ENCODE measurements around the gene OR52H1.

OR52H1 gene

DNA sequence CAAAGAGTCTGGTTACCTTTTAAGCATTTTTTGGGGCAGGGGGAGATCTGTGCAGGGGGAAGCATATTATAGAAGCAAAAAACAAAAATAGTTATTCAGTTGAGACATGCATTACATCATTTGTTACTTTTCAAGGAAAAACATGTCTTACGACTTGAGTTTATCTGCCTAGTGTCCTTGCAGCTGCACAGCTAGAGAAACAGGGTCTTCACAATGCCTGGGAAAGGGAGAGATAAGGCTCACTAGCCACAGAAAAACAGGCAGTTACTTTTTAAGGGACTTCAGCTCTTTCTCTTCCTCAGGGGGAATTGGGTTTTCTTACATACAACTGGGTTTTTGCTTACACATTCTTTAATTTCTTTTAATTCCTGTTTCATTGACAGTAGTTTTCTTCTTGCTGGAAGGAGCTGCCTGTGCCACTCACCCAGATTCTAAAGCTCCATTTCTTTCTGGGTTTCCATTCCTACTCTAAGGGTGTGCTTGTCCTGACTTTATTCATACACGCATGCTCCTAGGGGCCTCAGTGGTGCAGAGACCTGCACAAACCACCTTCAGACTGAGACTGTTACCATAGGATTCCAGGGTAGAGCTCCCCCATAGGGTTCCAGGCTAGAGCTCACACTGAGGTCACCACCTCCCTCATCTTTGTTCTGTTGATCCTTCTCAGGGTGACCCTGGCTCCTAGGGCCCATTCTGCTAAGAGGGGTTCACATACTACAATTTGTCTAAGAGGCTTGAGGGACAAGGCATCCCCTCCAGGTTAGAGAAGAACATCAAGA lies 17.1 kb downstream of the OR52H1 start:
- no peak for FAIRE-seq

DNA sequence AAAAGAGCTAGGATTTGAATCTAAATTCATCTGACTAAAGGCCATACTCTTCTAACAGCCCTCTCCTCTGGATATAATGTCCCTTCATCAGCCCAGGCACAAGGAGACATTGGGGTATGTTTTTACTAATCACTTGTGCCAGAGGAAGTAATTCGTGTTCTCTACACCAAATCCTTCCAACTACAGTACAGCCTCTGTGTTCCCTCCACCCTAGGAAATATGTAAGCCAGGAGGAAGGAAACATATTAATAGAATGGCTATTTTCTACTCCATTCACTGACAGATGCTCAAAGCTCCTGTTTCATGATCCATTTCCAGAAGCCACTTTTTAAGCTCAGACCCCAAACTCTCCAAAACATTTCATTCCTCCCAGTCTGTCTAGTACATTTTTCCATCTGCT lies 19.8 kb downstream of the OR52H1 start:
- no peak for FAIRE-seq

DNA sequence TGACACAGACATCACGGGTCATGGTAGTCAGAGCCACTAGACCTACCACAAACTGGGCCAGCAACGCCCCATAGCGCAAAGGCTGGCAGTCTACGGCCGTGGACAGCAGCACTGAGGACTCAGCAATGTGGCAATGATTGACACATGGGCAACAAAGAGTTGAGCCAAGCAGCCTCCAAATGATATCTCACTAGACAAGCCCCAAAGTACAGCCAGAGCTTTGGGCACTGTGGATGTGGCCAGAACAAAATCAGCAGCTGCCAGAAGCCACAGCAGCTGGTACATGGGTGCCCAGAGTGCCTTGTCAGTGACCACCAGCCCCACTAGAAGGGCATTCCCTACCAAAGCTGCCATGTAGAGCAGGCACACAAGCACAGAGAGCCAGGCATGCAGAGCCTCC lies 20.6 kb downstream of the OR52H1 start:
- no peak for FAIRE-seq

DNA sequence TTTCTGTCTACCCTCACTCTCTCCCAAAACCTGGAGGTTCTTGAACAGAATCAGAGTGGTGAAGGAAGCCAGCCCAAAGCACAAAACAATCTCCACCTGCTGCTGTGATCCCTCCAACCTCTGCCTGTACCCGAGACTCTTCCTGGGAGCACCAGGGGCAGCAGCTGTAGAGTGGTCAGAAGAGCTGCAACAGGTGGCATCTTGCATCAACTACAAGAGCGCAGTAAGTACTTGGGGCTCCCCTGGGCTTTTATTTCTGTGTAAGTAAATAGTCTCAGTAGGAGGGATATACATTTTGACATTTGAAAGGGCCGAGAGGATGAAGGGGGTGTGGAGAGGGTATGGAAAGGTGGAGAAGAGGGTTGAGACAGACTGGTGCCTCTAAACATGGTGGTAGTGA lies 23.6 kb downstream of the OR52H1 start:
- no peak for FAIRE-seq

DNA sequence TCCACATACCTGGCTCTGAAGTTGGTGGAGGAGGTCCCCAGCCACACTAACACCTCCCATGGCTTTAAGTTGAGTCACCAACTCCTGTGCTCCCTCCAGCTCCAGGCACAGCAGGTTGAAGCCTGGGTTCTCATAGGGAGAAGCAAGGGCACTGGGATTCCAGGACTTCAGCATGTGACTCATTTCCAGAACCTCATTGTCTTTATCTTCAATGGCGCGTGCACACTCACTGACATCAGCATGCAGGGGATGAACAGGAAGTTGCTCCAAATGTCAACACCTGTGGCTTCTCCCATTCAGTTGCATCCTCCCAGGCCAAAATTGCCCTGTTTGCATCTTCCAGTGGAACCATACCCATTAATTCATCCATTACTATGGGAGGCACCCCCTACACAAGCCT lies 26.0 kb downstream of the OR52H1 start:
- no peak for FAIRE-seq

DNA sequence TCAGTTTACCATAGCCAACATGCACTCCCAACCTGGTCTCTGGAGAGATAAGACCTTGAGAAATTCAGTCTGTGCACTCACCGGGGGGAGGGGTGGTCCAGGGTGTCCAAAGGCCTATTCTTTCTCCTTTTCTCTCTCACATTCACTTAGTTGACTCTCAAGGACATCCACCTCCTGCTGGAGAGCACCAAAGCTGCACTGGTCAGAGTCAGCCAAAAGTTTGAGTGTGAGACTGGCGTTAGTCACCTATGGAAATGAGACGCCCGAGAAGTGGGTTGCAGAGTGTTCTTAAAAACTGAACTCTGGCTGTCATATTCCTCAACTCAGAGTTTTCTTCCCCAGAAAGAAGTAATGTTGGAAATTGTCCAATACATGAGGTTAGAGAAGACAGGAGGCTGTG lies 26.8 kb downstream of the OR52H1 start:
- FAIRE-seq: no peak

DNA sequence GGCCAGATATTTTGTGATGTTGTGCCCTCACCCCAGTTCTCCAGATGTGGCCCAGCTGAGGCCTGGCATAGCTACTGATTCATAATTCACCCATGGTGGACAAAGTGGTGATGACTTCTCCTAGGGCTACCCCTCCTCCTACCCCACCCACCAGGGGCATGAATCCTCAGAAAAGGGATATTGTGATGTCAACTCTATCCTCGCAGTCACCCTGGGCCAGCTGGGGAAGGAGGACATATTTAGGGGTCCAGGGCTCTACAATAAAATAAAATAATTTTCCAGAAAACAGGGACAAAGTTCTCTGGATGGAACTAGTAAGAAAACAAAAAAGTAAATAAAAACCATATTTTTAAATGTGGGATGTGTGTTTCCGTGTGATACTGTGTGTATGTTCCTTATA lies 31.7 kb downstream of the OR52H1 start, which contains the start of gene UBQLNL:
Gene UBQLNL, minus strand, starts transcription at position 101 of the 400 bp plus-strand sequence. CDS start 258 bp downstream, outside the sequence.
- no peak for FAIRE-seq

DNA sequence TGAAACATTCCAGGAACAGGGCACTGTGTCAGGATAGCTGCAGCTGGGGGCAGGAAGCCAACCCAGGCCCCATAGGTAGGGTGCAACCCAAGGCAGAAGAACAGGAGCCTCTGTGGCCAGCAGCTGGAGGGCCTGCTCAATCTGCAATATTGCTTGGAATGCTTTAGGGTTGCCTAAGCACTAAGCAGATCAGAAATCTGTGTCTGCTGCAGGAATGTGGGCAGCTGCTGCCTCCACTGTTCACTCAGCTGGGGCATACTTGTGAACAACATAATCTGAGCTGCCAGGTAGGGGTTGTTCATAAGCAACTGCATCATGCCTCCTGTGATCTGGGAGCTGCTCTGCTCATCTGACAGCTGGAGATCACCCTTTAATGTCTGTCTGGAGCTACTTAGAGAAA lies 33.5 kb downstream of the OR52H1 start:
- FAIRE-seq: no peak

DNA sequence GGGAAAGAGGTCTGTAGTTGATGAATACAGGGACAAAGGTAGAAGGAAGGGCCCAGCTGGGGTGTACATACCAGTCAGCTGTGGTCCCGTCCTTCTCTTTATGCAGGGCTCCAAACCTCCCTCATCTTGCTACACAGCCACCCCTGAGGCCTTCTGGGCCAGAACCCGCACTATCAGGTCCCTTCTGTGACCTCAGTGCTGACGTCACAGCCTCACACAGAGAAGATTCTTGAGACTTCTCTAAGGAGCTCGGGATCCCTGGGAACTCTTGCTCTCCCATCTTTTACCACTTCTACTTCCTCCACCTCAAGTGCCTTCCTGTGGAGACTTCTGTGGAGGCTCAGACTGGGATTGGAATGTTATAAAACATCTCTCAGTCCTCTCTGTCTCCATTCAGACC lies 38.5 kb downstream of the OR52H1 start, which contains the start of gene UBQLN3:
Gene UBQLN3, minus strand, starts transcription at position 155 of the 400 bp plus-strand sequence. CDS start 399 bp downstream, outside the sequence.
- no peak for FAIRE-seq

DNA sequence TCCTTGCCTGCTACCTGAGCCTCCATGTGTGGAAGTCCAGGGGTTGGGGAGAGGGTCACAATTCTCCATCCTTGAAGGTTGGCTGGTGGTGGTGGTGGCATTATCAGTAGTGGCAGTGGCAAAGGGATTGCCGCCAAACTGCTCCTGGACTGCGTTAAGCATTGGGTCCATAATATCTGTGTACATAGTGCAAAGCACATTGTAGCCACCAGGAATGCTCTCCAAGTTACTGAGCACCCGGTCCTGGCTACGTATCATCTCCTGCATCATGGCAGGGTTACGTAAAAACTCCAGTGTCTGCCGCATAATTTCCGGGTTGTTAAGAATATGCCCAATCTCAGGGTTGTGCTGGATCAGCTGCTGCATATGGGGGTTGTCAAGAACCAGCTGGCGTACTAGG lies 39.7 kb downstream of the OR52H1 start:
- no peak for FAIRE-seq

DNA sequence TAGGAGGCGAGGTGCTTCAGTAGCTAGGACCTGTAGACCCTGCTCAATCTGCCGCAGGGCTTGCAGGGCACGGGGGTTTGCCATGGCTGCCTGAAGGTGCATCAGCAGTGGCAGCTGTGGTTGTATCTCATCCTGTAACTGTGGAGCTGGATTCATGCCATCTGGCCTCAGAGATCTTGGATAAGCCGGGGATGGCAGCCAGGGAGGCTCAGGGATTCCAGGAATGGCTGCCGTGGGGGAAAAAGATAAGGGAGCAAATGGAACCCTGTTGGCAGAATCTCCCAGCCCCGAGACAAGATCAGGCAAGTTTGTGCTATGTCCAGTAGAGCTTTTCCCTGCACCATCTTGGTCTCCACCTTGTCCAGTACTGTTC lies 40.4 kb downstream of the OR52H1 start:
- FAIRE-seq: no peak

DNA sequence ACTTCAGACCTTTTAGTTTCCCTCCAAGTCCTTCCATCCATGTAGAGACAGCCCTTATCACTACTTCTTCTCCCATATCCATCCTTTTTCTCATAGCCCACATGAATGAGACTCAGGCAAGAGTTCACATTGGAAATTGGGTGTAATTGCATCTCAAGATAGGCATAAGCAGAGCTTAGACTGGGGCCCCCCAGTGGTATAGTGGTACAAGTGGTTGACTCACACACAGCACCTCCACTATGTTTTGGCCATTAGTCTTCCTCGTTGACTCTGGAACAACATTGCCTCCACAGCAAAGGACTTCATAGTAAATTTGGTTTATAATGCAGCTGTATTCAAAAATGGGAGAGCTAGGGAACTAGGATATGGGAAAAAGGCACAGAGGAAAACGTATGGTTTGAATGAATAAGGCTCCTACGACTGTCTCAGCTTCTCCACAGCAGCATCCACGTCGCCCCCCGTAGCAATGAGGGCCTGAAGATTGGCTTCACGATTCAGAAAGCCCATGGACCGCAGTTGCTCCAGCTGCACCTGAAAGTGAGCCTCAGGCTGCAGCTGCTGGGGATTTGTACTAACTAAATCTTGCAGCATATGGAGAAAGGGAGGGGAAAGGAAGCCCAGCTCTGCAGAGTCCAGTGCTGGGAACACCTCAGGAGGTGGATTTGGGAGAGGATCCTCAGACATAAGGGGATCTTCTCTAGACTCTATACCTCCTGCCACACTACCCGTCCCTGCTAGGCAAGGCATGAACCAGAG lies 41.0 kb downstream of the OR52H1 start:
- FAIRE-seq: no peak

DNA sequence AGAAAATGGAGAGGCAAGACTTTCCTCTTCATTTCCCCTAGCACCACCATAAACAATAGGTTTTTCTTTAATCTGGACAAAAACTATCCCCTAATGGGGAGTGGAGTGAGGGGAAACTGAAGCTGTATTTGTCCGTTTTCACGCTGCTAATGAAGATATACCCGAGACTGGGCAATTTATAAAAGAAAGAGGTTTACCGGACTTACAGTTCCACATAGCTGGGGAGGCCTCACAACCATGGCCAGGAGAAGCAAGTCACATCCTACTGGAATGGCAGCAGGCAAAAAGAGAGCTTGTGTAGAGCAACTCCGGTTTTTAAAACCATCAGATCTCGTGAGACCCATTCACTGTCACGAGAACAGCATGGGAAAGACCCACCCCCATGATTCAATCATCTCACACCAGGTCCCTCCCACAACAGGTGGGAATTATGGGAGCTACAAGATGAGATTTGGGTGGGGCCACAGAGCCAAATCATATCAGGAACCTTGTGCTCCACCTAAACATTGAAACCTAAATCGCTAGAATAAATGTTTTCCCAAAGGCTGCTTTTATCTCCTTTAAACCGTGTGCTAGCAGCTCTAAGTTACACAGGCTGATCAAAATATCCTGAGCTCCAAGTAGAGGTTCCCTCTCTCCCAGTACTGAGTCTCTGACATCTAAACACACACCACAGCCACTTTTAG lies 42.8 kb downstream of the OR52H1 start:
- no peak for FAIRE-seq

DNA sequence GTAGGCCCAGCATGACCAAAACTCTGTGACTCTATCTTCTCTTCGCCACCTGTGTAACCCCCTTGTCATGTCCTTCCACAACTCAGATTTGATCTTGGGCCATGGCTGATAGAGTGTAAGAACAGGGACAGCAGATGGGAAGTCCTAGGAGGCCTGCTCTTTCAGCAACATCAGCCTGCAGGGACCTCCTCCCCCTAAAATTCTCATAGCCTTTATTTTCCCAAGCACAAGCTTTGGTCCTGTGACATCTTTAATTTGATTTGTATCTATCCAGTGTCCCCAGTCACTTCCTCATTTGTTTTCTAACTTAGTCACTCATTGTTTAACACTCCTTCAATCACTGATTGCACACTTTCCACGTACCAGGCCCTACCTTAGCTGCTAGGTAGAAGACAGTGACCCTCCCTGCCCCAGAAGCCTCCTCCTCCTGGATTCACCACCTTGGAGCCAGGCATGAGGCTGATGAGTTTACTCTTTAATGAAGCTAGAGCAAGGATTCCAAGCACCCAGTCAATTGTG lies 43.9 kb downstream of the OR52H1 start:
- no peak for FAIRE-seq

DNA sequence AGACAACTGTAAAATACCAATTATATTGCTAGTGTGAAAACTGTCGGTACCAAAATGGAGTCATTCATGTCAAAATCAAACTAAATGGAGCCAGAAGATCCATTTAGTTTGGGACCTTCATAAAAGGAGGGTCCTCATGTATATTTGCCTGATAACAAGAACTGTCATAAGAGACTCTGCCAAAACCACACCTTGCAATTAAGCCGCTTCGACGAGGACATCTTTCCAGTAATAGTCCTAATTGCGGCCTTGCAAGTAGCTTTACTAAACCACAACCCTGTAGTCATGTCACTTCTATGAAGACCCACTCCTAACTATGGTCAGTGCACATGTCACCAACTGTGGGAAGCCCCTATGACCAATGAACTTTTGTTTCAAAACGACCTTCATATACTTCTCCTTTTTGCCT lies 47.9 kb downstream of the OR52H1 start:
- FAIRE-seq: no peak

DNA sequence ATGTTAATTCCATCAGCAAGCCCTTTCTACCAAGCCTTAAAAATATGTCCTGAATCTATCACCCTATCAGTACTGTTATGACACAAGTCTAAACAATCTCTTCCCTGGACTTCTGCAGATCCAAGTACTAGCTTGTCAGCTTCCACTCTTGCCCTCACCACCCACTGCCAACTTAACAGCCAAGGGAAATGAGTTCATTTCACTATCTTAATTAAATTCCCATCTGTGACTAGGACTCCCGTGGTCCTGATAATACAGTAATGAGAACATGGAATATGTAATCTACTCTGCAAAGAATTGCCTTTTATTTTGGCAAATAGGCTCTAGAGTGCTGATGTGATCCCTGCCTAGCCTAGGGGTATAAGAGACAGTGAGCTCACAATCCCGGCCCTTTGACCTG lies 48.7 kb downstream of the OR52H1 start:
- no peak for FAIRE-seq

All from G401.6 (cell line).